ENCODE measurements around the gene RAB11A.

Gene RAB11A

GRCh38 chr15:65919353-65919752, 50.1 kb downstream of the RAB11A start:
- Histone ChIP-seq H3K4me3 (replicated peaks; ENCODE audit: insufficient read depth, low read length) (no peak overlapping the region), H3K27ac (replicated peaks) (no peak overlapping the region), H3K27me3 (ENCODE audit: insufficient read depth, poor library complexity, severe bottlenecking) (no peaks in the 10 kb centered on the region)
- TF ChIP-seq POLR2AphosphoS5 (IDR thresholded peaks at IDR 0.05; ENCODE audit: low read depth) (no peak), CTCF (IDR thresholded peaks at IDR 0.05; ENCODE audit: insufficient read depth, low read length) (no peak), REST (IDR thresholded peaks at IDR 0.05; ENCODE audit: insufficient replicate concordance, low read depth) (no peak), GABPA (IDR thresholded peaks at IDR 0.05; ENCODE audit: low read depth) (no peak), SPI1 (IDR thresholded peaks at IDR 0.05; ENCODE audit: borderline replicate concordance, low read depth) (no peak)
- no peak for DNase-seq (ENCODE audit: low read depth in 1 of 2, low spot score in 1 of 2)

GRCh38 chr15:65920121-65920520, 50.8 kb downstream of the RAB11A start:
- peak in 1 of 2 experiments; percentile 26 for DNase-seq (ENCODE audit: low read depth in 1 of 2, low spot score in 1 of 2)
- TF ChIP-seq SPI1 (IDR thresholded peaks at IDR 0.05; ENCODE audit: borderline replicate concordance, low read depth) (no peak), GABPA (IDR thresholded peaks at IDR 0.05; ENCODE audit: low read depth) (no peak), CTCF (IDR thresholded peaks at IDR 0.05; ENCODE audit: insufficient read depth, low read length) (no peak), POLR2AphosphoS5 (IDR thresholded peaks at IDR 0.05; ENCODE audit: low read depth) (no peak), REST (IDR thresholded peaks at IDR 0.05; ENCODE audit: insufficient replicate concordance, low read depth) (no peak)
- no peak overlapping the region for H3K27ac ChIP-seq (replicated peaks)
- no peak overlapping the region for H3K4me3 ChIP-seq (replicated peaks; ENCODE audit: insufficient read depth, low read length)
- H3K27me3 ChIP-seq (ENCODE audit: insufficient read depth, poor library complexity, severe bottlenecking) = no peaks in the 10 kb centered on the region

- no peak overlapping the region for H3K27ac ChIP-seq (replicated peaks)
- no peak overlapping the region for H3K4me3 ChIP-seq (replicated peaks; ENCODE audit: insufficient read depth, low read length)
- no peak for TF ChIP-seq CTCF (IDR thresholded peaks at IDR 0.05; ENCODE audit: insufficient read depth, low read length)
- no peak for TF ChIP-seq SPI1 (IDR thresholded peaks at IDR 0.05; ENCODE audit: borderline replicate concordance, low read depth)
- H3K27me3 ChIP-seq (ENCODE audit: insufficient read depth, poor library complexity, severe bottlenecking) = no peaks in the 10 kb centered on the region
- no peak for DNase-seq (ENCODE audit: low read depth in 1 of 2, low spot score in 1 of 2)
Observed at GRCh38 chr15:65920825-65921309, 51.6 kb downstream of the RAB11A start.

GRCh38 chr15:65921780-65922179, 52.5 kb downstream of the RAB11A start:
- Histone ChIP-seq H3K27me3 (ENCODE audit: insufficient read depth, poor library complexity, severe bottlenecking) (no peaks in the 10 kb centered on the region), H3K4me3 (replicated peaks; ENCODE audit: insufficient read depth, low read length) (no peak overlapping the region), H3K27ac (replicated peaks) (no peak overlapping the region)
- DNase-seq (ENCODE audit: low read depth in 1 of 2, low spot score in 1 of 2) = no peak
- TF ChIP-seq SPI1 (IDR thresholded peaks at IDR 0.05; ENCODE audit: borderline replicate concordance, low read depth) (no peak), POLR2AphosphoS5 (IDR thresholded peaks at IDR 0.05; ENCODE audit: low read depth) (no peak), CTCF (IDR thresholded peaks at IDR 0.05; ENCODE audit: insufficient read depth, low read length) (no peak), GABPA (IDR thresholded peaks at IDR 0.05; ENCODE audit: low read depth) (no peak), REST (IDR thresholded peaks at IDR 0.05; ENCODE audit: insufficient replicate concordance, low read depth) (no peak)

Measured in HL-60 (cell line).